NB4 (cell line): Measurements from ENCODE around the gene SHISAL1.

Experiments
- DNase-seq: peaks from one replicate; pipeline ENCODE4 v3.0.0; 2010; ENCODE audit warnings: low read depth
- H3K4me3 ChIP-seq: one replicate; pipeline ENCODE4 v1.5.1; 2011; ENCODE audit warnings: mild to moderate bottlenecking, low read depth, low read length, moderate library complexity
- CTCF ChIP-seq: IDR thresholded peaks from one replicate; pipeline ENCODE4 v1.5.1; 2012; ENCODE audit warnings: low read depth, low read length
- MAX ChIP-seq: IDR thresholded peaks from 2 replicates; pipeline ENCODE4 v1.6.1; 2011; ENCODE audit warnings: low read depth, low read length
- MYC ChIP-seq: IDR thresholded peaks from 2 replicates; pipeline ENCODE4 v1.6.1; 2011; ENCODE audit warnings: low read depth, low read length
- POLR2A ChIP-seq: IDR thresholded peaks from 2 replicates; pipeline ENCODE4 v1.6.1; 2011; ENCODE audit warnings: mild to moderate bottlenecking; ENCODE audit not compliant: insufficient read length; ENCODE audit errors: extremely low read depth

The SHISAL1 gene

GRCh38 chr22:44299124-44299523, 13.6 kb downstream of the SHISAL1 start:
- DNase-seq = no peak
- TF ChIP-seq POLR2A (no peak), MAX (no peak), MYC (no peak), CTCF (no peak)
- H3K4me3 ChIP-seq = no peak overlapping the region

- no peak for TF ChIP-seq MAX
- no peak for TF ChIP-seq POLR2A
- TF ChIP-seq MYC = no peak
- TF ChIP-seq CTCF = no peak
- DNase-seq = no peak
- no peak overlapping the region for H3K4me3 ChIP-seq
Observed at GRCh38 chr22:44298406-44299091, 14.2 kb downstream of the SHISAL1 start.

GRCh38 chr22:44297470-44298061, 15.2 kb downstream of the SHISAL1 start:
- no peak for DNase-seq
- no peak for TF ChIP-seq MYC
- no peak for TF ChIP-seq POLR2A
- no peak for TF ChIP-seq MAX
- no peak for TF ChIP-seq CTCF
- no peak overlapping the region for H3K4me3 ChIP-seq

- TF ChIP-seq MAX = no peak
- no peak for TF ChIP-seq POLR2A
- TF ChIP-seq CTCF = no peak
- no peak for TF ChIP-seq MYC
- DNase-seq = no peak
- H3K4me3 ChIP-seq = no peak overlapping the region
Observed at GRCh38 chr22:44295406-44295805, 17.3 kb downstream of the SHISAL1 start.

GRCh38 chr22:44293876-44294275, 18.9 kb downstream of the SHISAL1 start:
- no peak overlapping the region for H3K4me3 ChIP-seq
- DNase-seq = no peak
- no peak for TF ChIP-seq MYC
- no peak for TF ChIP-seq POLR2A
- TF ChIP-seq MAX = no peak
- TF ChIP-seq CTCF = no peak
